DND-41 (cell line): Measurements from ENCODE around the gene DLG2.

Source experiments
- ATAC-seq: fragments of 200-7000 bp; cut with Tn5 transposase; 3 replicates; pipeline ENCODE4 v1.9.1; 2021; ENCODE audit warnings: low read depth; ENCODE audit not compliant: insufficient read depth
- DNase-seq: peaks from one replicate; pipeline ENCODE4 v3.0.0-alpha.2; 2020
- H2AFZ ChIP-seq: 2 replicates; pipeline ENCODE4 v1.6.0; 2012; ENCODE audit warnings: low read depth, low read length
- H3K27ac ChIP-seq: 2 replicates; pipeline ENCODE4 v1.5.1; 2012; ENCODE audit warnings: low read length, inconsistent platforms
- H3K27me3 ChIP-seq: fragments of 200-600 bp; sonication (generic); 2 replicates; pipeline ENCODE4 v1.6.0; 2012; ENCODE audit warnings: low read length, mild to moderate bottlenecking, inconsistent platforms; ENCODE audit not compliant: insufficient read depth, poor library complexity
- H3K36me3 ChIP-seq: 2 replicates; pipeline ENCODE4 v1.5.1; 2012; ENCODE audit warnings: low read length, inconsistent platforms; ENCODE audit not compliant: insufficient read depth
- H3K4me1 ChIP-seq: 2 replicates; pipeline ENCODE4 v1.5.1; 2012; ENCODE audit warnings: mild to moderate bottlenecking, low read length; ENCODE audit not compliant: insufficient read depth
- H3K4me2 ChIP-seq: 2 replicates; pipeline ENCODE4 v1.6.0; 2012; ENCODE audit warnings: mild to moderate bottlenecking, moderate library complexity, low read length, inconsistent platforms; ENCODE audit not compliant: insufficient read depth
- H3K4me3 ChIP-seq, 2 experiments: fragments of 200-600 bp in 1 of 2; shearing (Covaris generic) in 1 of 2; 2 replicates each; pipeline ENCODE4 v1.5.1; 2012 to 2016; ENCODE audit warnings: inconsistent platforms in 2 of 2, low read length in 2 of 2, mild to moderate bottlenecking in 2 of 2, low read depth in 1 of 2, moderate library complexity in 1 of 2
- H3K79me2 ChIP-seq: 2 replicates; pipeline ENCODE4 v1.6.0; 2012; ENCODE audit warnings: low read length, inconsistent platforms; ENCODE audit not compliant: insufficient read depth
- H3K9ac ChIP-seq: 2 replicates; pipeline ENCODE4 v1.6.0; 2012; ENCODE audit warnings: low read depth, mild to moderate bottlenecking, inconsistent platforms, low read length, moderate library complexity
- H3K9me3 ChIP-seq: 2 replicates; pipeline ENCODE4 v1.5.1; 2012; ENCODE audit warnings: low read length, moderate library complexity, mild to moderate bottlenecking, inconsistent platforms; ENCODE audit not compliant: insufficient read depth, severe bottlenecking
- H4K20me1 ChIP-seq: 2 replicates; pipeline ENCODE4 v1.6.0; 2012; ENCODE audit warnings: low read length; ENCODE audit not compliant: insufficient read depth
- EZH2 ChIP-seq: IDR thresholded peaks from 3 replicates; pipeline ENCODE4 v1.6.1; 2012; ENCODE audit warnings: borderline replicate concordance, low read depth, mild to moderate bottlenecking, moderate library complexity, low read length, inconsistent platforms; ENCODE audit not compliant: severe bottlenecking
- TF ChIP-seq, protein P1 (sequence below): IDR thresholded peaks from 2 replicates; pipeline ENCODE4 v1.5.1; 2012; ENCODE audit warnings: borderline replicate concordance, low read length, moderate library complexity, mild to moderate bottlenecking; ENCODE audit not compliant: poor library complexity, severe bottlenecking; ENCODE audit errors: extremely low read depth

DLG2 gene

DNA sequence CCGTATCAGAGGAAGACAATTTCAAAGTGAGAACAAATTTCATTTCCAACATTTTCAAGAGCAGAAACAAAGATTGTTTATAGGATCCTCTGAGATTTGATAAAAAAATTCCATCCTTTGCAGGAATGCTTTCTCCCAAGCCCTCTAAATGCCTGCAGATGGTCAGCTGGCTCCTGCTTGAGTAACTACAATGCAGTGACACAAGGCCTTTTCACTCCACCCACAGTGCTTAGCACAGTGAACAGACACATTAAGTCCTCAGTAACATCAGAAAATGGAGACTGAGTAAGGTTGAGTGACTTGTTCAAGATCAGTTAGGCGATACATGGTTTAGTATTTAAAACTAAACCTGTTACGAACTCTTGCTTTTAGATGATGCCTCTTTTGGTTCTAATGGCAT, 1813.8 kb downstream of the DLG2 start:
- H3K79me2 ChIP-seq, result no peaks in the 10 kb centered on the region
- no peaks in the 10 kb centered on the region for H3K9me3 ChIP-seq
- H4K20me1 ChIP-seq, result no peaks in the 10 kb centered on the region
- H2AFZ ChIP-seq, result no peak overlapping the region
- no peaks in the 10 kb centered on the region for H3K4me1 ChIP-seq
- peaks cover 3% of the 10 kb centered on the region for H3K27me3 ChIP-seq
- no peak overlapping the region for H3K27ac ChIP-seq
- no peak overlapping the region for H3K9ac ChIP-seq
- H3K4me3 ChIP-seq, result no peak overlapping the region
- no peak for TF ChIP-seq EZH2
- TF ChIP-seq, protein P1, sequence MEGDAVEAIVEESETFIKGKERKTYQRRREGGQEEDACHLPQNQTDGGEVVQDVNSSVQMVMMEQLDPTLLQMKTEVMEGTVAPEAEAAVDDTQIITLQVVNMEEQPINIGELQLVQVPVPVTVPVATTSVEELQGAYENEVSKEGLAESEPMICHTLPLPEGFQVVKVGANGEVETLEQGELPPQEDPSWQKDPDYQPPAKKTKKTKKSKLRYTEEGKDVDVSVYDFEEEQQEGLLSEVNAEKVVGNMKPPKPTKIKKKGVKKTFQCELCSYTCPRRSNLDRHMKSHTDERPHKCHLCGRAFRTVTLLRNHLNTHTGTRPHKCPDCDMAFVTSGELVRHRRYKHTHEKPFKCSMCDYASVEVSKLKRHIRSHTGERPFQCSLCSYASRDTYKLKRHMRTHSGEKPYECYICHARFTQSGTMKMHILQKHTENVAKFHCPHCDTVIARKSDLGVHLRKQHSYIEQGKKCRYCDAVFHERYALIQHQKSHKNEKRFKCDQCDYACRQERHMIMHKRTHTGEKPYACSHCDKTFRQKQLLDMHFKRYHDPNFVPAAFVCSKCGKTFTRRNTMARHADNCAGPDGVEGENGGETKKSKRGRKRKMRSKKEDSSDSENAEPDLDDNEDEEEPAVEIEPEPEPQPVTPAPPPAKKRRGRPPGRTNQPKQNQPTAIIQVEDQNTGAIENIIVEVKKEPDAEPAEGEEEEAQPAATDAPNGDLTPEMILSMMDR, result no peak
- no peaks in the 10 kb centered on the region for H3K36me3 ChIP-seq
- no peak overlapping the region for H3K4me2 ChIP-seq
- DNase-seq (no peak), ATAC-seq (no peak)

DNA sequence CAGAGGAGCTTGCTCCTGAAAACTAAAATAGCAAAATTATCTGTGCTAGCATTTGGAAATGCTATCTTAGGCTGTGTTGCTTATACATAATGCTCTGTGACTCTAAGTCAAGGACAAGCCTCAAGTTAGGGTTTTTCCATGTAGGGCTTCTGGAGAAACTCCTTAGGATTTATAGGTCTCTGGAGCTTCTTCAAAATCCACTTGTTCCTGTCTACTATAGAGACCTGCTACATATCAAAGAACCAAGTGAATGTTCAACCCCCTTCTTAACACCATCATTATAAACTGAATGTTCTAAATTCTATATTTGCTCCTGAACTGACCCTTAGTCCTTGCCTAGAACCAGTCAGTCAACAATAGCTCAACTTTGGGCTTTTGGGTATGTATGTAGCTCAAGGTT, 1817.9 kb downstream of the DLG2 start:
- Histone ChIP-seq H3K9ac (no peak overlapping the region), H3K36me3 (no peaks in the 10 kb centered on the region), H3K4me1 (no peaks in the 10 kb centered on the region), H3K9me3 (no peaks in the 10 kb centered on the region), H3K27ac (no peak overlapping the region), H3K79me2 (no peaks in the 10 kb centered on the region), H3K4me2 (no peak overlapping the region), H3K27me3 (no peaks in the 10 kb centered on the region), H3K4me3 (no peak overlapping the region), H4K20me1 (no peaks in the 10 kb centered on the region), H2AFZ (no peak overlapping the region)
- TF ChIP-seq, protein P1, result no peak
- no peak for TF ChIP-seq EZH2
- DNase-seq, result no peak
- ATAC-seq, result no peak

DNA sequence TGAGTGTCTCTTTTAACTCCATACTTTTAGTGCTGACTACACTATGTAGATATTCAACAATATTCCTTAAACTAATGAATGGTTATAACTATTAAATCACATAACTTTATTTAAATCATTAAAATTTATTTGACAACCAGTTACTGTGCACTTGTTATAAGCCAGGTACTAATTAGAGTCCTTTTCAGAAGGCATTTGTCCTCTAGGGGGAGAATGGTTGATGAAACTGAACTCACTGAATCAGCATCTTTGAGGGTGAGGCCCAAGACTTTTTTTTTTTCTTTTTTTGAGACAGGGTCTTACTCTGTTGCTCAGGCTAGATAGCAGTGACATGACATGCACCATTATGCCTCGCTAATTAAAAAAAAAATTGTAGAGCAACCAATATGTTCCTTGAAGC, 1825.3 kb downstream of the DLG2 start:
- Histone ChIP-seq H3K27ac (no peak overlapping the region), H3K4me2 (no peak overlapping the region), H4K20me1 (no peaks in the 10 kb centered on the region), H2AFZ (no peak overlapping the region), H3K9ac (no peak overlapping the region), H3K4me1 (no peaks in the 10 kb centered on the region), H3K9me3 (no peaks in the 10 kb centered on the region), H3K27me3 (peaks cover 3% of the 10 kb centered on the region), H3K79me2 (no peaks in the 10 kb centered on the region), H3K4me3 (no peak overlapping the region), H3K36me3 (no peaks in the 10 kb centered on the region)
- no peak for ATAC-seq
- no peak for DNase-seq
- TF ChIP-seq, protein P1, result no peak
- TF ChIP-seq EZH2, result no peak

DNA sequence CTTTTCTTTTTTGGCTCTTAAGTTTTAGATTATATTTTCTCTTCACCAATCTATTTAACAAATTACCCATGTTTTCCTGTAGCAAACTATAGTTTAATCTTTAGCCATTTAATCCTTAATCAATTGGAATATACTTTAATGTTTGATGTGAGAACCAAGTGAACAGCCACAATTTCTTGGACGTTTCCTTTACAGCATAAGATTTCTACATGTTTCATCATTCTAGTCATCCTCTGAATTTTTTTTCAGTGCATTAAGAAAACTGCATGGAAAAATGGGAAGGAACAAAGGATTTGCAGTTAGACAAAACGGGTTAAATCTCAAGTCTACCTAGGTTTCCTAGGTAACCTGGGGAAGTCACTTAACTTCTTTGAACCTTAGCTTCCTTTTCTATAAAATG, 1833.8 kb downstream of the DLG2 start:
- Histone ChIP-seq H2AFZ (no peak overlapping the region), H3K9ac (no peak overlapping the region), H3K27ac (no peak overlapping the region), H3K79me2 (no peaks in the 10 kb centered on the region), H3K4me2 (no peak overlapping the region), H4K20me1 (no peaks in the 10 kb centered on the region), H3K27me3 (no peaks in the 10 kb centered on the region), H3K9me3 (no peaks in the 10 kb centered on the region), H3K36me3 (no peaks in the 10 kb centered on the region), H3K4me3 (no peak overlapping the region), H3K4me1 (no peaks in the 10 kb centered on the region)
- ATAC-seq, result no peak
- no peak for TF ChIP-seq EZH2
- TF ChIP-seq, protein P1, result no peak
- no peak for DNase-seq
